Fibroblast of the aortic adventitia (primary cell): ENCODE measurements around the gene DGCR6L. TPM values are rescaled to one million over a fixed set of nuclear protein-coding genes. Genes with fewer than 3 reads are reported as not detected.

ENCODE experiments used
- DNase-seq: peaks from one replicate; pipeline ENCODE4 v3.0.0-alpha.2; 2010; ENCODE audit warnings: low read depth
- H3K4me3 ChIP-seq: 2 replicates; pipeline ENCODE4 v1.5.1; 2011; ENCODE audit warnings: low read depth, mild to moderate bottlenecking, control low read depth, low read length, moderate library complexity
- CTCF ChIP-seq: IDR thresholded peaks from 2 replicates; pipeline ENCODE4 v1.5.1; 2011; ENCODE audit warnings: mild to moderate bottlenecking, low read length, control low read depth, inconsistent platforms; ENCODE audit not compliant: insufficient read depth
- total RNA-seq: library from RNA; depleted of rRNA; stranded (reverse); fragments of >200 nt; gene quantifications from 2 replicates; pipeline ENCODE4 v1.2.3, GENCODE V29; 2012; ENCODE audit warnings: low replicate concordance

The DGCR6L gene
- total RNA-seq, 1 donor, result 58.2 TPM

- no peak overlapping the region for H3K4me3 ChIP-seq
- no peak for TF ChIP-seq CTCF
These were observed 22.3 kb downstream of the DGCR6L start for GRCh38 chr22:20297414-20298109.

GRCh38 chr22:20296598-20296997, 23.3 kb downstream of the DGCR6L start:
- DNase-seq, result no peak
- no peak overlapping the region for H3K4me3 ChIP-seq
- no peak for TF ChIP-seq CTCF

More at GRCh38 chr22:20297414-20298109, 22.3 kb downstream of the DGCR6L start:
- no peak for DNase-seq

GRCh38 chr22:20295262-20296064, 24.4 kb downstream of the DGCR6L start:
- no peak for DNase-seq
- no peak for TF ChIP-seq CTCF
- no peak overlapping the region for H3K4me3 ChIP-seq

- TF ChIP-seq CTCF, result no peak
- no peak overlapping the region for H3K4me3 ChIP-seq
- DNase-seq, result no peak
These were observed 27.1 kb downstream of the DGCR6L start for GRCh38 chr22:20292673-20293232.

- TF ChIP-seq CTCF, result no peak
- no peak for DNase-seq
- H3K4me3 ChIP-seq, result no peak overlapping the region
These were observed 27.8 kb downstream of the DGCR6L start for GRCh38 chr22:20292108-20292507.

GRCh38 chr22:20291604-20292063, 28.2 kb downstream of the DGCR6L start:
- DNase-seq, result no peak
- TF ChIP-seq CTCF, result no peak
- no peak overlapping the region for H3K4me3 ChIP-seq
